IgD-negative memory B cell (primary cell): ENCODE results near the gene CD74. TPM values are rescaled to one million over a fixed set of nuclear protein-coding genes. Genes with fewer than 3 reads are reported as not detected.

Source experiments
- H3K27ac Mint-ChIP-seq, 3 donors: one replicate each; pipeline ENCODE4 v1.8.0; 2020 to 2022; ENCODE audit warnings: mild to moderate bottlenecking in 3 of 3, mixed read lengths in 3 of 3, moderate library complexity in 1 of 3
- H3K27me3 Mint-ChIP-seq: one replicate; pipeline ENCODE4 v1.8.0; 2021; ENCODE audit warnings: mixed read lengths
- H3K36me3 Mint-ChIP-seq: one replicate; pipeline ENCODE4 v1.8.0; 2020; ENCODE audit warnings: mild to moderate bottlenecking, mixed read lengths
- H3K4me1 Mint-ChIP-seq, 3 donors: one replicate each; pipeline ENCODE4 v1.8.0; 2020 to 2022; ENCODE audit warnings: mixed read lengths in 3 of 3, mild to moderate bottlenecking in 1 of 3
- H3K4me3 Mint-ChIP-seq, 4 donors: one replicate each; pipeline ENCODE4 v1.8.0; 2020 to 2022; ENCODE audit warnings: mild to moderate bottlenecking in 4 of 4, mixed read lengths in 4 of 4, moderate library complexity in 3 of 4
- H3K9me3 Mint-ChIP-seq, 3 donors: one replicate each; pipeline ENCODE4 v1.8.0; 2020 to 2021; ENCODE audit warnings: mixed read lengths in 3 of 3, mild to moderate bottlenecking in 1 of 3
- polyA plus RNA-seq: library from polyadenylated mRNA; unstranded; fragments of 300-500 nt; fragmentation: Illumina TruSeq; gene quantifications from one replicate; pipeline ENCODE4 v1.2.3, GENCODE V29; 2021

The CD74 gene
- polyA plus RNA-seq, 1 donor from 2014 or later, result 29,718 TPM

DNA sequence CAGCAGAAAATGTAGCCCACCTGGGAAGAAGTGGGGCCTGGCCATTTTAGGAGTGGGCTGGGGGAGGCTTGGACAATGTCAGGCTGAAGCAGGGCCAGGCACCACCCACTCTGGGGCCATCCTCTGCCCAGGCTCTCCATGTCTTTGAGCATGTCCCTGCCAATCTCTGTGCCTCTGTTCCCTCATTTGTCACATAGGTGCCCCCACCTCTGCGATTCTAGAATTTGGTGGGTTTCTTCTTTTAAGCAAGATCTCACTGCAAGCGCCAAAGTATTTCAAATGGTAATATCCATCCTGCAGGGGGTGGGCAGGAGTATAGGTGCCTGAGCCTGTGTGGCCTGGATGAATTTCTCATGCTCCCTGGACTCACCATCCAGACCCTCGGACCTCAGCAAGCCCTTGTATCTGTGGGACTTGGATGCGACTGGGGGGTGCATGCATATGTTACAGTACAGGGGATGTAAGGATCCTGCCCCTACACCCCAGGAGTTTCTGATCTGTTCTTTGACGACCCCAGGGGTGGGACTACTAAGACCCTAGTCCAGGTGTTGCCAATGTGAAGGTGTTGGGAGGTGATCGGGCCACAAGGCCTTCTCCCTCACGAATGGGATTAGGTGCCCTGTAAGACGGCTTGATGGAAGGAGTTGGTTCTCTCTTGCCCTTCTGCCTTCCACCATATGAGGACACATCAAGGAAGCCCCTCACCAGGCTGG lies 4.3 kb downstream of the CD74 start:
- H3K9me3 Mint-ChIP-seq, result peaks cover 0 to 3% (median 0%) of the 10 kb centered on the region in 3 donors
- peaks cover 22 to 29% (median 28%) of the 10 kb centered on the region in 3 donors for H3K4me1 Mint-ChIP-seq
- H3K36me3 Mint-ChIP-seq, result peaks cover 40% of the 10 kb centered on the region
- no peaks in the 10 kb centered on the region for H3K27me3 Mint-ChIP-seq
- peak overlapping the region; percentile 97 to 100 (median 100) for H3K4me3 Mint-ChIP-seq
- H3K27ac Mint-ChIP-seq, result peak overlapping the region; percentile 100

GRCh38 chr5:150407096-150407720 lies 5.5 kb downstream of the CD74 start:
- H3K27me3 Mint-ChIP-seq, result no peaks in the 10 kb centered on the region
- no peaks in the 10 kb centered on the region for H3K9me3 Mint-ChIP-seq
- H3K36me3 Mint-ChIP-seq, result peaks cover 42% of the 10 kb centered on the region
- H3K27ac Mint-ChIP-seq, result peak overlapping the region; percentile 100
- H3K4me3 Mint-ChIP-seq, result peak overlapping the region; percentile 97 to 100 (median 100)
- H3K4me1 Mint-ChIP-seq, result peaks cover 24 to 29% (median 25%) of the 10 kb centered on the region in 3 donors

DNA sequence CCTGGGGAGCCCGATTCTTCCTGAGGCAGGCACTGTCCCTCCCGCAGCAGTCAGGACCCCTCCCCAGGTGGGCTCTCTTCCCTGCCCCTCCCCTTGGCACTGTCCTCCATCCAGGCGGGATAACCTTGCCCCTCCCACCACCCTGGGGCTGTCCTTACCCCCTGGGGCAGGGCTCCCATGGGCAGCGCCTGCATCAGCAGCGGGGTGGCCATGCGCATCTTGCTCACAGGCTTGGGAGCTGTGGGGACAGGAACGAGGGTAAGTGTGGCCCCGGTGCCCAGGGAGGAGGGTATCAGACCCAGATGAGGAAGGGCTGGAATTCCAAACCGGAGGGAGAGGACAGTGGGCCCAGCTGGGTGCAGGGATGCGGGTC lies 6.0 kb downstream of the CD74 start:
- Mint-ChIP-seq H3K36me3 (peaks cover 41% of the 10 kb centered on the region), H3K27ac (peak overlapping the region; percentile 100), H3K4me1 (peaks cover 24 to 31% (median 25%) of the 10 kb centered on the region in 3 donors), H3K4me3 (peak overlapping the region; percentile 97 to 100 (median 100)), H3K27me3 (no peaks in the 10 kb centered on the region), H3K9me3 (no peaks in the 10 kb centered on the region)

DNA sequence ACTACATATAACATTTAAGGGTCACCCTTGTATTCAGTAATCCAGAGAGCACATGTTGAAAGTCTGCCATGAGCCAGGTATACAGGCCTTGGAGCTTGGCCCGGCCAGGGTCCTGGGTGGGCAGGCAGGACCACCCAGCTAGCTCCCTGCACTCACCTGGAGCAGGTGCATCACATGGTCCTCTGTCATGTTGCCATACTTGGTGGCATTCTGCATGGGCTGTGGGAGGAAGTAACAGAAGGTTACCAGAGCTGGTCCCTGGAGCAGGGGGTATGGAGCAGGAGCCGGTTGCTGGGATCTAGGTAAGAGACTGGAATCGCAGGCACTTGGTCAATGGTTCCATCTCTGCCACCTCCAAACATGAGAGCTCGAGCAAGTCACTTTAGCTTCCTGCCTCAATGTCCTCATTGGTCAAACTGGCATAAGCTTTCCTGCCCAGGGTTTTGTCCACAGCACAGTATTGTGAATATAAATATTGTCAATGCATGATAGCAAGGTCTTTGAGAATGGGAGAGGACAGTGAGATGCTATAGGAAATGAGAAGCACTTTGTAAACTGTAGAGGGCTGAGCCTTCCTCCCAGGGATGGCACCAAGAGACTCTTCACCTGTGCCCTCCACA lies 6.5 kb downstream of the CD74 start:
- Mint-ChIP-seq H3K4me1 (peaks cover 28 to 36% (median 30%) of the 10 kb centered on the region in 3 donors), H3K27ac (peak overlapping the region; percentile 100), H3K4me3 (peak overlapping the region; percentile 97 to 100 (median 100)), H3K27me3 (no peaks in the 10 kb centered on the region), H3K9me3 (no peaks in the 10 kb centered on the region), H3K36me3 (peaks cover 39% of the 10 kb centered on the region)

GRCh38 chr5:150404941-150405816 lies 7.5 kb downstream of the CD74 start:
- peaks cover 30 to 43% (median 37%) of the 10 kb centered on the region in 3 donors for H3K4me1 Mint-ChIP-seq
- H3K27ac Mint-ChIP-seq, result peak overlapping the region; percentile 97 to 100 (median 100)
- no peaks in the 10 kb centered on the region for H3K27me3 Mint-ChIP-seq
- H3K4me3 Mint-ChIP-seq, result peak overlapping the region; percentile 66 to 100 (median 89)
- peaks cover 31% of the 10 kb centered on the region for H3K36me3 Mint-ChIP-seq
- no peaks in the 10 kb centered on the region for H3K9me3 Mint-ChIP-seq

- Mint-ChIP-seq H3K27me3 (no peaks in the 10 kb centered on the region), H3K36me3 (peaks cover 24% of the 10 kb centered on the region), H3K4me1 (peaks cover 33 to 44% (median 42%) of the 10 kb centered on the region in 3 donors), H3K9me3 (no peaks in the 10 kb centered on the region), H3K27ac (peak overlapping the region; percentile 92 to 100 (median 97)), H3K4me3 (peak overlapping the region; percentile 39 to 97 (median 72))
These were observed 8.2 kb downstream of the CD74 start for GRCh38 chr5:150404535-150404934.

- Mint-ChIP-seq H3K4me3 (peak overlapping the region; percentile 58 to 97 (median 72)), H3K4me1 (peaks cover 33 to 44% (median 43%) of the 10 kb centered on the region in 3 donors), H3K27me3 (no peaks in the 10 kb centered on the region), H3K27ac (peak overlapping the region; percentile 92 to 100 (median 97)), H3K9me3 (no peaks in the 10 kb centered on the region), H3K36me3 (peaks cover 24% of the 10 kb centered on the region)
These were observed 8.6 kb downstream of the CD74 start for GRCh38 chr5:150404121-150404520.

- H3K4me3 Mint-ChIP-seq, result peak overlapping the region in 3 of 4 donors; percentile 13 to 97 (median 80)
- H3K27me3 Mint-ChIP-seq, result no peaks in the 10 kb centered on the region
- H3K27ac Mint-ChIP-seq, result peak overlapping the region; percentile 93 to 100 (median 97)
- peaks cover 17% of the 10 kb centered on the region for H3K36me3 Mint-ChIP-seq
- H3K4me1 Mint-ChIP-seq, result peaks cover 40 to 46% (median 45%) of the 10 kb centered on the region in 3 donors
- no peaks in the 10 kb centered on the region for H3K9me3 Mint-ChIP-seq
These were observed 9.8 kb downstream of the CD74 start for GRCh38 chr5:150402901-150403342.

GRCh38 chr5:150402229-150402773 lies 10.4 kb downstream of the CD74 start:
- H3K9me3 Mint-ChIP-seq, result no peaks in the 10 kb centered on the region
- H3K36me3 Mint-ChIP-seq, result peaks cover 11% of the 10 kb centered on the region
- H3K4me3 Mint-ChIP-seq, result peak overlapping the region in 3 of 4 donors; percentile 13 to 97 (median 80)
- peak overlapping the region; percentile 93 to 100 (median 97) for H3K27ac Mint-ChIP-seq
- H3K4me1 Mint-ChIP-seq, result peaks cover 40 to 45% (median 42%) of the 10 kb centered on the region in 3 donors
- no peaks in the 10 kb centered on the region for H3K27me3 Mint-ChIP-seq

DNA sequence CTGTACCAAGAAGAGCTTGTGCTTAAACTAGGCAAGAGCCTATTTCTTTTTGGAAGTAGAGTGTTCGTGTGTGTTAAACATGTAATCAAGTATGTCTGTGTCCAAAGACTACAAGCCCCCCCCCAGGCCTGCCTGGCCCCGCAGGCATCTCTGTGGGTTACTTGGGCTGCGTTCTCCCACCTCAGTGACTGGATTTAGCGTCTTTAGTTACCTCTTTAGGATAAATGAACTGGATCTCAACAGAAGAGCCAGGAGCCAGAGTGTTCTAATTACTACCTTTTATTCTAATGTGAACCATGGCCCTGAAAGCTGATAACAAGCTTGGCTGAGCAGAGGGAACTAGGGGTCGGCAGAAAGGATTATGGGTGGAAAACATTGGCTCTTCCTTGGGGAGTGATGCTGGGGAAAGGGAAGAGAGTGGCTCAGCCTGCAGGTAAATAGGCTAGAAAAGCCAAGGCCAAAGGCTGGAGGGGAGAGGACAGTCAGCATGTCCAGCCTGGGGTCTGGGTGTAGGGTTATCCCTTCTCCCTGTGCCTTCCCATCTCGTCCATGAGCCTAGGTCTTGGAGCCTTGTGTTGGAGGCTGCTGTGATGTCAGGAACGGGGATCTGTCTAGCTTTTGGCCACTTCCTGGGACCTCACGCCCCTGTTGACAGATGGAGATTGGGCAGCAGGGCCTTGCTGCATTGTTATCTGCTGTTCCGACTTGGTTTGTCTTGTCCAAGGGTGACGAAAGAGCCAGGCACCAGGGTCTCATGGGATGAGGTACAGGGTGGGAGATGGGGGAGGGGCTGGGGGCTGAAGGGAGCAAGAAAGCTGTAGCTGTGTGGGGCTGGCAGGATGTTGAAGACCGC lies 11.1 kb downstream of the CD74 start:
- Mint-ChIP-seq H3K4me1 (peaks cover 36 to 45% (median 40%) of the 10 kb centered on the region in 3 donors), H3K27me3 (no peaks in the 10 kb centered on the region), H3K9me3 (no peaks in the 10 kb centered on the region), H3K4me3 (peak overlapping the region; percentile 65 to 97 (median 78)), H3K36me3 (peaks cover 8% of the 10 kb centered on the region), H3K27ac (peak overlapping the region; percentile 93 to 100 (median 97))

DNA sequence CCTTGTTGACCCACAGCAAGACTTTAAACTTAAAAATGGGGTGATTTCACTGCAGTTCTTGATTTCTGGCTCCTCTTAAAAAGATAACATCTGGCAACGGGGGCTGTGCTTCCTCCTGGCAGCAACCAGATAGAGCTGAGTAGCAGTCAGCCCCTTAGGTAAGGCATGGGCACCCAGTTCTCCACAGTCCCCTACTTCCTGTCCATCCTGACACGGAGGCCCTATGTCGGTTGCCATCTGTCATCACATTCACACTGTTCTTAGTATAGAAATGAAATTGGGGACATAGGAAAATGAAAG lies 11.7 kb downstream of the CD74 start:
- Mint-ChIP-seq H3K27ac (peak overlapping the region; percentile 93 to 100 (median 97)), H3K36me3 (peaks cover 8% of the 10 kb centered on the region), H3K4me3 (peak overlapping the region; percentile 47 to 97 (median 70)), H3K4me1 (peaks cover 32 to 40% (median 39%) of the 10 kb centered on the region in 3 donors), H3K9me3 (no peaks in the 10 kb centered on the region), H3K27me3 (no peaks in the 10 kb centered on the region)

DNA sequence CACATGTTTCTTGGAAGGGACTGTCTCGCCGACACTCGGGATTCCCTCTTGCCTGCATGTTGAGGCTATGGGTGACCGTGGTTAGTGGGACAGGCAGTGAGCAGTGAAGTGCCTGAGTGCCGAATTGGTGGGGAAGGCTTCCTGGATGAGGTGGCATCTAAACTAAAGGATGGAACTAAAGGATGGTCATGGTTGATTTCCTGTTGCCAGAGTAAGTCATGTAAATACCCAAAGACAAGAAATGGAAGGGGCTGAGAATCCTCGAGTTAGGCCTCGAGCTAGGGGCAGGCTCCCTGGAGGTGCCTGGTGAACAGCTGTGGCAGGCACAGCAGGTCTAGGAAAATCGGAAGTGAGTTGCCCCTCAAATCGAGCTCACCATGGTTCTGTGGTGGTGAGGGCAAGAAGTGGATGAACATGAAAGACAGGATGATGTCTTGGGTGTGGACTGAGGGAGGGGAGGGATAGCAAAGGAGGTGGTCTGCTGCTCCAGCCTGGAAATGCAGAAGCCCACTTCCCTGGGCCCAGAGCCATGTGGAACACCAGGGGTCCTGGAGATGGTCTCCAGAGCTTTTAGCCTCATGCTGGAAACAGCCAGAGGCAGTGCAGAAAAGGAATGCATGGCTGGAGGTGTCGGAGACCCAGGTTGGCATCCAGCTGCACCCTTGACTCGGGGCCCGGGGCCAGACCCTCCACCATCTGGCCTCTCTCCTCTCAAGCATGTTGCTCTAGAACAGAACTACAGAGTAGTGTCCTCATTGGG lies 12.2 kb downstream of the CD74 start:
- H3K36me3 Mint-ChIP-seq, result peaks cover 8% of the 10 kb centered on the region
- no peaks in the 10 kb centered on the region for H3K27me3 Mint-ChIP-seq

More for the DNA sequence above, 12.2 kb downstream of the CD74 start:
- H3K27ac Mint-ChIP-seq, result peak overlapping the region; percentile 93 to 100 (median 97)
- no peaks in the 10 kb centered on the region for H3K9me3 Mint-ChIP-seq
- H3K4me1 Mint-ChIP-seq, result peaks cover 32 to 39% (median 38%) of the 10 kb centered on the region in 3 donors
- H3K4me3 Mint-ChIP-seq, result peak overlapping the region; percentile 65 to 97 (median 76)
